Measurements from ENCODE around the gene DHH. TPM values are rescaled to one million over a fixed set of nuclear protein-coding genes. Genes with fewer than 3 reads are reported as not detected.

DHH gene
- total RNA-seq, 1 donor = not detected

- TF ChIP-seq CTCF (IDR thresholded peaks at IDR 0.05; ENCODE audit: insufficient read depth, low read depth, low read length) = no peak
Observed at GRCh38 chr12:49050507-49051372, 43.9 kb downstream of the DHH start.

GRCh38 chr12:49049566-49050224, 44.9 kb downstream of the DHH start:
- TF ChIP-seq CTCF (IDR thresholded peaks at IDR 0.05; ENCODE audit: insufficient read depth, low read depth, low read length) = no peak
- no peak overlapping the region for H3K4me3 ChIP-seq (ENCODE audit: low read depth, low read length)
- DNase-seq (ENCODE audit: low read depth) = peak; percentile 47

More at GRCh38 chr12:49050507-49051372, 43.9 kb downstream of the DHH start:
- H3K4me3 ChIP-seq (ENCODE audit: low read depth, low read length) = no peak overlapping the region
- DNase-seq (ENCODE audit: low read depth) = no peak

- no peak for DNase-seq (ENCODE audit: low read depth)
- H3K4me3 ChIP-seq (ENCODE audit: low read depth, low read length) = no peak overlapping the region
- no peak for TF ChIP-seq CTCF (IDR thresholded peaks at IDR 0.05; ENCODE audit: insufficient read depth, low read depth, low read length)
Observed at GRCh38 chr12:49048953-49049352, 45.6 kb downstream of the DHH start.

- no peak for DNase-seq (ENCODE audit: low read depth)
- H3K4me3 ChIP-seq (ENCODE audit: low read depth, low read length) = no peak overlapping the region
- TF ChIP-seq CTCF (IDR thresholded peaks at IDR 0.05; ENCODE audit: insufficient read depth, low read depth, low read length) = no peak
Observed at GRCh38 chr12:49046129-49046895, 48.3 kb downstream of the DHH start.

GRCh38 chr12:49044660-49045059, 49.9 kb downstream of the DHH start:
- no peak for TF ChIP-seq CTCF (IDR thresholded peaks at IDR 0.05; ENCODE audit: insufficient read depth, low read depth, low read length)
- H3K4me3 ChIP-seq (ENCODE audit: low read depth, low read length) = no peak overlapping the region
- DNase-seq (ENCODE audit: low read depth) = no peak

GRCh38 chr12:49043856-49044258, 50.7 kb downstream of the DHH start:
- DNase-seq (ENCODE audit: low read depth) = peak; percentile 51
- TF ChIP-seq CTCF (IDR thresholded peaks at IDR 0.05; ENCODE audit: insufficient read depth, low read depth, low read length) = peak; percentile 79
- no peak overlapping the region for H3K4me3 ChIP-seq (ENCODE audit: low read depth, low read length)

Data from fibroblast of villous mesenchyme (primary cell).